K562 (cell line): ENCODE measurements around the gene RRP9. TPM values are rescaled to one million over a fixed set of nuclear protein-coding genes. Genes with fewer than 3 reads are reported as not detected.

Experiments used
- BRCA1 ChIP-seq, 2 experiments: fragments of 450-650 bp in 1 of 2; sonication (generic) in 1 of 2; formaldehyde crosslinking in 1 of 2; IDR thresholded peaks; 2 replicates each; pipeline versions ENCODE4 v1.5.0 to v1.6.1; 2017 to 2020; ENCODE audit warnings: mild to moderate bottlenecking in 1 of 2, missing genetic modification reagents in 1 of 2
- CREM ChIP-seq: IDR thresholded peaks from 2 replicates; pipeline ENCODE4 v1.6.1; 2014; ENCODE audit warnings: antibody characterized with exemption, low read depth
- HEY1 ChIP-seq: fragments of 250-450 bp; sonication (Bioruptor Pico); IDR thresholded peaks from 2 replicates; pipeline ENCODE4 v1.5.0; 2020; ENCODE audit warnings: mild to moderate bottlenecking, moderate library complexity, borderline replicate concordance
- HMG20A ChIP-seq: fragments of 450-650 bp; formaldehyde crosslinking; conservative IDR thresholded peaks from 2 replicates; pipeline ENCODE4 v1.4.0; 2020; ENCODE audit warnings: mild to moderate bottlenecking, mixed read lengths
- HNRNPL ChIP-seq: fragments of 200-400 bp; formaldehyde crosslinking; IDR thresholded peaks from 2 replicates; pipeline ENCODE4 v1.6.1; 2017; ENCODE audit warnings: low read depth, mild to moderate bottlenecking, low read length
- ID3 ChIP-seq, 2 experiments: fragments of 250-450 bp in 1 of 2; fragments of 450-650 bp in 1 of 2; sonication (Bioruptor Pico) in 1 of 2; IDR thresholded peaks; 2 replicates each; pipeline versions ENCODE4 v1.6.1 to v1.8.0; 2016 to 2021; ENCODE audit warnings: mild to moderate bottlenecking in 2 of 2, moderate library complexity in 2 of 2, missing compliant biosample characterization in 1 of 2, missing genetic modification characterization in 1 of 2
- KLF6 ChIP-seq: fragments of 250-450 bp; sonication (Bioruptor Pico); IDR thresholded peaks from 2 replicates; pipeline ENCODE4 v1.4.0; 2020; ENCODE audit warnings: mild to moderate bottlenecking, moderate library complexity, borderline replicate concordance
- NR2C1 ChIP-seq, 2 experiments: fragments of 450-650 bp; IDR thresholded peaks; 2 replicates each; pipeline ENCODE4 v1.6.1; 2017; ENCODE audit warnings: mild to moderate bottlenecking in 2 of 2, antibody characterized with exemption in 1 of 2, inconsistent platforms in 1 of 2, missing compliant biosample characterization in 1 of 2, missing genetic modification characterization in 1 of 2
- TBP ChIP-seq: optimal IDR thresholded peaks from 2 replicates; pipeline ENCODE3; 2011; ENCODE audit warnings: low read depth, low read length, improper control_type of control experiment
- TOE1 ChIP-seq, 2 experiments: fragments of 450-650 bp in 1 of 2; sonication (generic) in 1 of 2; formaldehyde crosslinking in 1 of 2; IDR thresholded peaks; 2 replicates each; pipeline versions ENCODE4 v1.7.1 to v1.8.0; 2016 to 2022; ENCODE audit warnings: borderline replicate concordance in 2 of 2, mild to moderate bottlenecking in 2 of 2, antibody characterized with exemption in 1 of 2, inconsistent platforms in 1 of 2, low read depth in 1 of 2, missing genetic modification reagents in 1 of 2, moderate library complexity in 1 of 2
- ZNF609 ChIP-seq: sonication (generic); formaldehyde crosslinking; IDR thresholded peaks from 2 replicates; pipeline ENCODE4 v1.8.1; 2023; ENCODE audit warnings: missing genetic modification reagents, mild to moderate bottlenecking, borderline replicate concordance
- polyA plus RNA-seq, 8 experiments: library from polyadenylated mRNA; depleted of rRNA in 4 of 8; stranded (reverse) in 5 of 8; unstranded in 3 of 8; fragments of >200 nt; fragmentation: Nextera tagmentation in 2 of 8; fragmentation: Illumina TruSeq in 1 of 8; extraction: Ambion mirVana in 2 of 8; extraction: Trizol in 1 of 8; gene quantifications; 2 replicates each; pipeline versions ENCODE4 v1.2.1 to v1.2.3, GENCODE V29; 2011 to 2014; ENCODE audit warnings: inconsistent platforms in 1 of 8, missing spikeins in 1 of 8
- total RNA-seq, 7 experiments: library from RNA; depleted of rRNA in 6 of 7; stranded (reverse); fragments of >200 nt in 6 of 7; fragmentation: Illumina TruSeq in 2 of 7; extraction: Trizol in 2 of 7; gene quantifications; 2 replicates each; pipeline versions ENCODE4 v1.2.1 to v1.2.3, GENCODE V29; 2011 to 2021; ENCODE audit warnings: low replicate concordance in 1 of 7

Gene RRP9
- total and polyA plus RNA-seq, 9 of the 15 experiments (the other 6 are each of a cell fraction or from before 2014, with no cell fraction given): 5.2 to 67.0 (median 45.9) TPM

- TF ChIP-seq ZNF609 (CRISPR knock-in tag) (no peak), TBP (no peak), NR2C1 (IDR thresholded peaks at IDR 0.05) (no peak), NR2C1 (tag; IDR thresholded peaks at IDR 0.05) (no peak), ID3 (CRISPR knock-in tag; IDR thresholded peaks at IDR 0.05) (no peak), ID3 (tag; IDR thresholded peaks at IDR 0.05) (no peak), HEY1 (CRISPR knock-in tag) (no peak), CREM (no peak), TOE1 (IDR thresholded peaks at IDR 0.05; ENCODE audit: borderline replicate concordance) (no peak), TOE1 (CRISPR knock-in tag; IDR thresholded peaks at IDR 0.05; ENCODE audit: borderline replicate concordance, low read depth) (no peak), BRCA1 (IDR thresholded peaks at IDR 0.05) (no peak), BRCA1 (CRISPR knock-in tag; IDR thresholded peaks at IDR 0.05) (no peak), HNRNPL (no peak), HMG20A (CRISPR knock-in tag) (no peak), KLF6 (CRISPR knock-in tag) (no peak)
Observed at GRCh38 chr3:51930439-51930838, 11.3 kb downstream of the RRP9 start (continued).
